Measurements from ENCODE around the gene C9orf78. TPM values are rescaled to one million over a fixed set of nuclear protein-coding genes. Genes with fewer than 3 reads are reported as not detected.
A peak's percentile ranks its signal among the peaks of the same experiment; 100 is the strongest.

C9orf78 gene
- total and polyA plus RNA-seq, 2 experiments from 2014 or later = 46.8 to 80.7 TPM

DNA sequence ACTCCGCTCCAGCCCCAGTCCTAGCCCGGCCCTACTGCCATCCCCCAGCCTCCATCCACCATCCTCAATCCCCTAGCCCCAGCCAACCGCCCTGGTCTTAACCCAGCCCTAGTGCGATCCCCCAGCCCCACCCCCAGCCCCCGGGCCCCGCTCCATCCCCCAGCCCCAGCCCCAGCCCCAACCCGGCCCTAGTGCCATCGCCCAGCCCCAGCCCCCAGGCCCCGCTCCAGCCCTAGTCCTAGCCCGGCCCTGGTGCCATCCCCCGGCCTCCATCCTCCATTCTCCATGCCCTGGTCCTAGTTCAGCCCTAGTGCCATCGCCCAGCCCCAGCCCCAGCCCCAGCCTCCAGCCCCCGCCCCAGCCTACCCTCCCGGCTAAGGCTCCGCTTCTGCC is 11.5 kb downstream of the C9orf78 start:
- Histone ChIP-seq H3K9ac (peak overlapping the region; percentile 94), H4K20me1 (ENCODE audit: insufficient read depth) (no peaks in the 10 kb centered on the region), H3K79me2 (ENCODE audit: insufficient read depth) (peaks cover 40% of the 10 kb centered on the region), H3K4me3 (peak overlapping the region; percentile 87), H3K4me2 (ENCODE audit: unreplicated experiment) (peak overlapping the region; percentile 36), H3K9me3 (ENCODE audit: low read depth) (no peaks in the 10 kb centered on the region), H3K27ac (peak overlapping the region; percentile 56), H2AFZ (peak overlapping the region; percentile 55), H3K27me3 (replicated peaks; ENCODE audit: insufficient read depth) (no peaks in the 10 kb centered on the region), H3F3A (ENCODE audit: insufficient read depth) (peaks cover 10% of the 10 kb centered on the region; the same call in 1 of the 2 replicates), H3K4me1 (ENCODE audit: insufficient read depth) (no peaks in the 10 kb centered on the region), H3K36me3 (ENCODE audit: low read depth) (peaks cover 22% of the 10 kb centered on the region; the same call in 1 of the 2 replicates), H3K9me2 (ENCODE audit: insufficient read depth) (no peaks in the 10 kb centered on the region)
- in situ Hi-C loops (cut with MboI) = no loop called here
- DNase-seq = no peak
- WGBS, 2 experiments (ENCODE audit: low coverage in 1 of 2, low lambda C conversion rate in 2 of 2, missing lambda C conversion rate in 2 of 2) = 0 to 3% methylated on average over 2 to 14 of the region's 15 CpGs
- TF ChIP-seq EZH2phosphoT487 (IDR thresholded peaks at IDR 0.05; ENCODE audit: insufficient read depth, low read depth) = no peak
- no peak for TF ChIP-seq EZH2 (IDR thresholded peaks at IDR 0.05; ENCODE audit: insufficient read depth, poor library complexity, severe bottlenecking)

DNA sequence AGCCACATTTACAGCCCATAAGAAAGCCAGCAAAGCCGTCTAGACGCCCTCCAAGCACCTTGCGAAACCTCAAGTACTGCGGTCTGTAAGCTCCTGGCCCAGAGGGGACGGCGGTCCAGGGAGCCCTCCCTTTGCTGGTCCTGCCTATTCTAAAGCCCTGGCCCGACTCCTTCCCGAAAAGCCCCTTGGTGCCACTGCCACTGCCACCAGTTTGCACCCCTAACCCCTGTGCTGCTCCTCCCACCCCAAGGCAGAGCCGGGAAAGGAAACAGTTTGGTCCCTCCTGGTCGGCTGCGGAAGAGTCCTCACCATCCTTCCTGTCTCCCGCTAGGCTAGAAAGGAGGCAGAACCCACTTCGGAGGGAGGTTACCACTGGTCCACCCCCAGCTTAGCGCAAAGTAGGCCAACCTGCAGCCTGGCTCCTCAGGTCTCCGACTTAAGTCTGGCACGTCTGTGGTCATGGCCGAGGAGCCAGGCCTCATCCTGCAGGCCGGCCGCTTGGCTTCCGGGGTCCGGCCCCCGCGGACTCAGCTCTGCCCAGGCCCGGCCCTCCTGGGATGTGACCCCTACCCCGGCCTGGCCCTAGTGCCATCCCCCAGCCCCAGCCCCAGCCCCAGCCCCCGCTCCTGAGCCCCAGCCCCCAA is 12.1 kb downstream of the C9orf78 start:
- H3K9me2 ChIP-seq (ENCODE audit: insufficient read depth) = no peaks in the 10 kb centered on the region

DNA sequence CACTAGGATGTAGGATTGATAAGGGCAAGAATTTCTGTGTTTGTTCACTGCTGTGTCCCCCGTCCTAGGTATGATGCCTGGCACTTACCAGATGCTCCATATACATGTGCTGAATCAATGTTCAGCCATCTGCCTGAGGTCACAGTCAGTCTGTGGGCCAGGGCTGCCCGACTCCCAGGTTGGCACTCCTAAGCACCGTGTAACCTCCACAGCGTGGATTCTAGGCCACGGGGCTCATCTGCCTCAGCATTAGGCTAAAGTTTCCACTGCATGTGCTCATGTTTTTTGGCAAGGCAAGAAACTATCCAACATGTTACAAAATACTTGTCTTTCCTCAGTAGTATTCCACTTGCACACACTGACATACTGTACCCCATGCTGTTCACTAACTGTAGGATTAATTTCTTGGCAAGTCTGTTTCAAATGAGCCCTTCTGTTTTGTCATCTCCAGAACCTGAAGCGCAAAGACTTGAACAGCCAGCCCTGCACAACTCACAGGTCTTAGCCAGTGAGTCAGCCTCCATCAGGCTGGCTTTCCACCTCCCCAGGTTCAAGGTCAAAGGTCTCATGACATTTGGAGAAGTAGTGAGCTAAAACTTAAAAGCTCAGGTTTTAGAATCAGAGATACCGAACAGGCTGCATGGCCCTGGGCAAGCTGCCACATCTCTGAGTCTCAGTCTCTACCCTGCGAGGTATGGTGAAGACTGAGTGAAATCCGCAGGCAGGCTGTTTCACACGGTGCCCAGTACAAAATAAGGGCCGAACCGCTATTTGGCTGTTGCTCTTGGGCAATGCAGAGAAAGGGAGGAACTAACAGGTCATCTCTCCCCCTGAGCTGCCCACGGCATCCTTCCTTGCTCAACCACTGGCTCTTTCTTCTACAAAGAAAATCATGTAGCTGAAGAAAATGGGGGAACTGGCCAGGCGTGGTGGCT is 18.3 kb downstream of the C9orf78 start:
- no peak overlapping the region for H2AFZ ChIP-seq
- no peak overlapping the region for H3K4me2 ChIP-seq (ENCODE audit: unreplicated experiment)
- peaks cover 35% of the 10 kb centered on the region; the same call in 1 of the 2 replicates for H3K36me3 ChIP-seq (ENCODE audit: low read depth)
- no peaks in the 10 kb centered on the region for H4K20me1 ChIP-seq (ENCODE audit: insufficient read depth)
- no peaks in the 10 kb centered on the region for H3K27me3 ChIP-seq (replicated peaks; ENCODE audit: insufficient read depth)
- H3K4me1 ChIP-seq (ENCODE audit: insufficient read depth) = no peaks in the 10 kb centered on the region
- no peak for DNase-seq
- H3K27ac ChIP-seq = no peak overlapping the region
- H3K79me2 ChIP-seq (ENCODE audit: insufficient read depth) = peaks cover 25% of the 10 kb centered on the region
- H3F3A ChIP-seq (ENCODE audit: insufficient read depth) = peaks cover 13% of the 10 kb centered on the region
- TF ChIP-seq EZH2 (IDR thresholded peaks at IDR 0.05; ENCODE audit: insufficient read depth, poor library complexity, severe bottlenecking) = no peak
- no peak for TF ChIP-seq EZH2phosphoT487 (IDR thresholded peaks at IDR 0.05; ENCODE audit: insufficient read depth, low read depth)
- H3K9me2 ChIP-seq (ENCODE audit: insufficient read depth) = no peaks in the 10 kb centered on the region
- H3K4me3 ChIP-seq = no peak overlapping the region
- in situ Hi-C loops (cut with MboI) = no loop called here
- no peaks in the 10 kb centered on the region for H3K9me3 ChIP-seq (ENCODE audit: low read depth)
- 89 to 91% methylated on average over 14 of the region's 14 CpGs for WGBS, 2 experiments (ENCODE audit: low coverage in 1 of 2, low lambda C conversion rate in 2 of 2, missing lambda C conversion rate in 2 of 2)
- no peak overlapping the region for H3K9ac ChIP-seq

More for the DNA sequence above, 12.1 kb downstream of the C9orf78 start:
- peak; percentile 69 for DNase-seq
- peaks cover 40% of the 10 kb centered on the region for H3K79me2 ChIP-seq (ENCODE audit: insufficient read depth)
- no peaks in the 10 kb centered on the region for H4K20me1 ChIP-seq (ENCODE audit: insufficient read depth)
- H3F3A ChIP-seq (ENCODE audit: insufficient read depth) = peaks cover 10% of the 10 kb centered on the region; the same call in 1 of the 2 replicates
- H3K36me3 ChIP-seq (ENCODE audit: low read depth) = peaks cover 28% of the 10 kb centered on the region; the same call in 1 of the 2 replicates
- H3K9me3 ChIP-seq (ENCODE audit: low read depth) = no peaks in the 10 kb centered on the region
- no peaks in the 10 kb centered on the region for H3K27me3 ChIP-seq (replicated peaks; ENCODE audit: insufficient read depth)
- peak overlapping the region; percentile 94 for H3K9ac ChIP-seq
- peak overlapping the region; percentile 88 for H3K4me2 ChIP-seq (ENCODE audit: unreplicated experiment)
- H3K4me3 ChIP-seq = peak overlapping the region; percentile 78
- no peaks in the 10 kb centered on the region for H3K4me1 ChIP-seq (ENCODE audit: insufficient read depth)
- no peak for TF ChIP-seq EZH2phosphoT487 (IDR thresholded peaks at IDR 0.05; ENCODE audit: insufficient read depth, low read depth)
- no peak for TF ChIP-seq EZH2 (IDR thresholded peaks at IDR 0.05; ENCODE audit: insufficient read depth, poor library complexity, severe bottlenecking)
- peak overlapping the region; percentile 53 for H3K27ac ChIP-seq
- in situ Hi-C loops (cut with MboI) = no loop called here
- peak overlapping the region; percentile 43; the same call in 1 of the 2 replicates for H2AFZ ChIP-seq
- 17 to 24% methylated on average over 23 to 25 of the region's 26 CpGs for WGBS, 2 experiments (ENCODE audit: low coverage in 1 of 2, low lambda C conversion rate in 2 of 2, missing lambda C conversion rate in 2 of 2)

DNA sequence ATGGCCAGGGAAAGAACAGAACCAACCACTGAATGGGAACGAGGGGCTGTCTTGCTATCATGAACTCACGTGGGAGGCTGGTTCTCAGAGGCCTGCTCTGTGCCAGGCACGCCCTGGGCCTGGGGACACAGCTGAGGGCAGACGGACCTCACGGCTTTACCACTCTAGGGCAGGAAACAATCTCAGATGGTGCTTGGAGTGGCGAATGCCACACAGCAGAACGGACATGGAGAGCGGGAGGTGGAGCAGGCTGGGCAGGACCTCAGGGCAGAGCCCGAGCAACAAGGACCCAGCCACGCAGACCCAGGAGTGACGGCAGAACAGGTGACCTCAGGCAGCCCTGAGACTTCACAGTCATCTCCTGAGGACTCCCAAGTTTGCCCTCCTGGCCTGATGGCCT is 19.8 kb downstream of the C9orf78 start:
- Histone ChIP-seq H3K36me3 (ENCODE audit: low read depth) (peaks cover 24% of the 10 kb centered on the region; the same call in 1 of the 2 replicates), H3K9me3 (ENCODE audit: low read depth) (no peaks in the 10 kb centered on the region), H3K9me2 (ENCODE audit: insufficient read depth) (no peaks in the 10 kb centered on the region), H3K27ac (no peak overlapping the region), H4K20me1 (ENCODE audit: insufficient read depth) (no peaks in the 10 kb centered on the region), H2AFZ (no peak overlapping the region), H3K4me1 (ENCODE audit: insufficient read depth) (no peaks in the 10 kb centered on the region), H3K4me2 (ENCODE audit: unreplicated experiment) (no peak overlapping the region), H3K4me3 (no peak overlapping the region), H3K9ac (no peak overlapping the region), H3K79me2 (ENCODE audit: insufficient read depth) (peaks cover 11% of the 10 kb centered on the region), H3F3A (ENCODE audit: insufficient read depth) (peaks cover 26% of the 10 kb centered on the region), H3K27me3 (replicated peaks; ENCODE audit: insufficient read depth) (no peaks in the 10 kb centered on the region)
- no peak for DNase-seq
- no peak for TF ChIP-seq EZH2 (IDR thresholded peaks at IDR 0.05; ENCODE audit: insufficient read depth, poor library complexity, severe bottlenecking)
- TF ChIP-seq EZH2phosphoT487 (IDR thresholded peaks at IDR 0.05; ENCODE audit: insufficient read depth, low read depth) = no peak
- WGBS, 2 experiments (ENCODE audit: low coverage in 1 of 2, low lambda C conversion rate in 2 of 2, missing lambda C conversion rate in 2 of 2) = 89 to 92% methylated on average over 8 to 11 of the region's 11 CpGs
- in situ Hi-C loops (cut with MboI) = no loop called here
